HG03135 (cell line): Measurements from ENCODE around the gene RHOC.

ENCODE experiments used
- ATAC-seq: cut with Tn5 transposase; IDR thresholded peaks from one replicate; pipeline ENCODE4 v1.9.1; 2021; ENCODE audit warnings: mild to moderate bottlenecking, moderate library complexity; ENCODE audit not compliant: unreplicated experiment

RHOC gene

GRCh38 chr1:112686835-112687234 lies 20.1 kb downstream of the RHOC start:
- ATAC-seq, result no peak

- ATAC-seq, result no peak
Measured at GRCh38 chr1:112686417-112686816, 20.5 kb downstream of the RHOC start.

GRCh38 chr1:112685913-112686312 lies 21.0 kb downstream of the RHOC start:
- no peak for ATAC-seq

GRCh38 chr1:112678605-112679004 lies 28.3 kb downstream of the RHOC start:
- ATAC-seq, result no peak

GRCh38 chr1:112677501-112677900 lies 29.4 kb downstream of the RHOC start:
- ATAC-seq, result no peak

GRCh38 chr1:112676543-112676942 lies 30.4 kb downstream of the RHOC start:
- ATAC-seq, result no peak

- ATAC-seq, result no peak
Measured at GRCh38 chr1:112675728-112676381, 31.1 kb downstream of the RHOC start.

GRCh38 chr1:112674986-112675727 lies 31.8 kb downstream of the RHOC start:
- peak; percentile 37 for ATAC-seq

GRCh38 chr1:112674440-112674985 lies 32.4 kb downstream of the RHOC start, which contains the start of gene MOV10:
MOV10 (plus strand) TSS chr1:112674659; CDS start chr1:112674913, 254 bp downstream.
- peak; percentile 53 for ATAC-seq

- ATAC-seq, result no peak
Measured at GRCh38 chr1:112673592-112674439, 33.1 kb downstream of the RHOC start.

GRCh38 chr1:112672842-112673241 lies 34.1 kb downstream of the RHOC start:
- ATAC-seq, result no peak

GRCh38 chr1:112672009-112672408 lies 34.9 kb downstream of the RHOC start:
- ATAC-seq, result no peak

- ATAC-seq, result no peak
Measured at GRCh38 chr1:112666946-112667345, 40.0 kb downstream of the RHOC start.

GRCh38 chr1:112665857-112666256 lies 41.1 kb downstream of the RHOC start:
- no peak for ATAC-seq

- no peak for ATAC-seq
Measured at GRCh38 chr1:112651205-112651604, 55.7 kb downstream of the RHOC start.
